Stimulated activated CD4-positive, alpha-beta T cell treated with anti-CD3 and anti-CD28 coated beads, Interleukin-1b, Interleukin-23, amount 100 ng/mL, for 4 hours (primary cell): Measurements from ENCODE around the gene SHISAL1.

Source experiments
- DNase-seq, 2 donors: peaks; one replicate each; pipeline ENCODE4 v3.0.0-alpha.2; 2020; ENCODE audit warnings: low read depth in 2 of 2

The SHISAL1 gene

DNA sequence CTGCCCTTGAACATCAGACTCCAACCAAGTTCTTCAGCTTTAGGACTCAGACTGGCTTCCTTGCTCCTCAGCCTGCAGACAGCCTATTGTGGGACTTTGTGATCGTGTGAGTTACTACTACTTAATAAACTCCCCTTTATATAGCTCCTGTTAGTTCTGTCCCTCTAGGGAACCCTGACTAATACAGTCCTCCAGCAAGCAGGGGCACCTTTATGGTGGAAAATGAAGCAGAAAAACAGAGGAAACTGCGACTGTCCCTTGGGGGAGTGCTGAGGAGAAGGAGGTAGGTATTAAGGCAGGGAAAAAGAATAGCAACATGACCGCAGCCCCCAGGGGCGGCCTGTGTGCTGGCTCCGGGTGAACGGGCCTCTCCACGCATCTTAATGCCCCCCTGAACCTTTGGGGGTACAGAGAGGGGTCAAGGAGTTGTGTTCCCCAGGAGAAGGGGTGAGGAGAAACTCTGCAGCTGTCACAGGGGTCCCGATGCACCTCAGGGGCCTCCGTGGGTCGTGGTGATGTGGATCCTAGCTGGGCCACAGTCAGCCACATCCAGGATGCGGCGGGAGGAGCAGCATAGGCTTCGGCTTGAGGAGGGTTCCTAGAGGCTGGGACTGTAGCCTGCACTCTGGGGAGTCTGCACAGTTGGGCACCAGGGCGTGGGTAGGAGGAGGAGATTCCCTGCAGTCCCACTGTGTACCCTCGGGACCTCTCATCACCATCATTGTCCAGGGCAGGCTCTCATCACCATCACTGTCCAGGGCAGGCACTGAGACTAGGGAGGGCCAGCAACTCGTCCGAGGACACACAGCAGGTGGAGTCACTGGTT is 34.3 kb downstream of the SHISAL1 start:
- DNase-seq: no peak

DNA sequence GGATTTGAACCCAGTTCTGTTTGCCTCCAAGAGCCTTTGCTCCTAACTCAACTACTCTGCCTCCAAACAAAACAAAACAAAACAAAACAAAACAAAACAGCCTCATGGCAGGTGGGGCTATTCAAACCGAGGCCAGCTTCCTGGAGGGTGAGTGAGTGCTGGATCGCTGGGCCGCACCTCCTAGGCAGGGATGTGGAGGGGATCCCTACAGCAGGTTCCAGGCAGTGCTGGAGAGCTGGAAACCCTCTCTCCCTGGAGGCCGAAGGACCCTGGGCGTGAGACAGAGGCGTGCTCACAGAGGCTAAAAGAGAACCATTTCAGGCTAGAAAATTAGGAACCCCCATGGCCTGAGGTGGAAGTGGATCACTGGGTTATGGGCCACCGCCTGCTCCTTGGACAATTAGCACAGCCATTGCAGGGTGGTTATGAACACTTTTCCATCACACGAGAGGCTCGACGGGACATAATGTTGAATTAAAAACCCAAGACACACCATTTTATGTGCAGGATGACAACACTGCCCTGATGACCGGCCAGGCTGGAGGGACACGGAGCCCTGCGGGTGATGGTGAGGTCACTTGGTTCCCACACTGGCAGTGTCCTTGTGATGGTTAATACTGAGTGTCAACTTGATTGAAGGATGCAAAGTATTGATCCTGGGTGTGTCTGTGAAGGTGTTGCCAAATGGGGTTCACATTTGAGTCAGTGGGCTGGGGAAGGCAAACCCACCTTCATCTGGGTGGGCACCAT is 35.2 kb downstream of the SHISAL1 start:
- no peak for DNase-seq

- no peak for DNase-seq
These were observed 35.9 kb downstream of the SHISAL1 start for GRCh38 chr22:44276706-44277356.

GRCh38 chr22:44276041-44276440 is 36.7 kb downstream of the SHISAL1 start:
- DNase-seq: no peak

DNA sequence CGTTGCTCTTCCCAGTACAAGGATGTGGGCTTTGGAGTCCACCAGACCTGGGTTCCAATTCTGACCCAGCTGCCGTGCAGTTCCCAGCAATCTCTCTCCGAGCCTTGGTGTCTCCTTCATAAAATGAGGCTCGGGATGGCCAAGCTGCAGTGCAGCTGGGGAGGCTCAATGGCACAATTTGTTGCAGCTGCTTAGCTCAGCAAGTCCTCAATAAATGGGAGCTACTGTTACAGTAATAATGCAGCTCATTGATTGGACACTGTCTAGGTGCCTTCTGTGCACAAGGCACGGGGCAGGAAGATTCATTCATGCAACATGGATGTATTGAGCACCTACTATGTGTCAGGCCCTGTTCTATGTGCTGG is 37.1 kb downstream of the SHISAL1 start:
- no peak for DNase-seq

GRCh38 chr22:44274918-44275630 is 37.7 kb downstream of the SHISAL1 start:
- no peak for DNase-seq

DNA sequence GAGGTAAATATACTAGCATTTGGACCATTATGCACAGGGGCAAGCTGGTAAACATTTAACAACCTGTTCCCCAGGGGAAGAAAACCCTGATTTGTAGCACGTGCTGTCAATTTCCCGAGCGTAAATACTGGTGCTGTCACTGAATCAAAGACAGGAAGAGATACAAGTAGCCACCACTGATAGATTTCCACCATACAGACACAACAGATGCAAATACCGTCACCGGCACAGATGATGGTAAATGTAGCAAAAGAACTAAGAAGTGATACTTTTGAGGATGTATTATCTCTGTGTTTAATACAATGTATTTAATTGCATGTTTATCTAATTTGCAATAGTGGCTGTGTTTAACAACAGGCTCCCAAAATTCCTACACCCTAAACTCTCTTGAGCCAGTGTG is 39.6 kb downstream of the SHISAL1 start:
- no peak for DNase-seq

DNA sequence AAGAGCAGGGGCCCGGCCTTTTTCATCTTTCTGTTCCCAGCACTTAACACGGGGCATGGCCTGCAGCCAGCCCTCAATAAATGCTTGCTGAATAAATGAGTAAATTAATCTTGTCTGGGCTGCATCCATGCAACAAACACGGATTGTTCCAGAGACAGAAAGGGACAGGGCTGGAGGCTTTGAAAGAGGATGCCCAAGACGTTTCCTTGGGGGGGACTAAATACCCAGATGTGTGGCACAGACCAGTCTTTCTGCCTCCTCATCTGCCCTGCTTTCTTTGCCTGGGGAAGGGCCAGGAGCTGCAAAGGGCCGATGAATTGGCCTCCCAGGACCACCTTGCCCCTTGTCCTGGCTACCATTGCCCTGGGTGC is 40.4 kb downstream of the SHISAL1 start:
- no peak for DNase-seq

GRCh38 chr22:44271732-44272400 is 40.9 kb downstream of the SHISAL1 start:
- no peak for DNase-seq

GRCh38 chr22:44271010-44271500 is 41.7 kb downstream of the SHISAL1 start:
- DNase-seq: no peak

DNA sequence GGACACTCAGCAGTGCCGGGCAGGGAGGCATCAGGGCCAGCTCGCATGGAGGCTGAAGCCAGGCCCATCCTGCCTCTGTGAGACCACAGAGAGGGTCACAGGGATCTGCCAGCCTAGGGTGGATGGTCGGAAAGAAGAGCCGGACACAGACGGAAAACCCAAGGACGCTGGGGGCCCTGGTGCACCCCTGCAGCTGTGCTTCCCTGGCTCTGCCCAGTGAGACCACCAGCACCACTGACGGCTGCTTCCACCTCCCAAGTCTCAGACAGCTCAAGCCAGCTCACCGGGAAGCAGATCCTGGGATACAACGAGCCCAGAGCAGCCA is 42.2 kb downstream of the SHISAL1 start:
- no peak for DNase-seq

DNA sequence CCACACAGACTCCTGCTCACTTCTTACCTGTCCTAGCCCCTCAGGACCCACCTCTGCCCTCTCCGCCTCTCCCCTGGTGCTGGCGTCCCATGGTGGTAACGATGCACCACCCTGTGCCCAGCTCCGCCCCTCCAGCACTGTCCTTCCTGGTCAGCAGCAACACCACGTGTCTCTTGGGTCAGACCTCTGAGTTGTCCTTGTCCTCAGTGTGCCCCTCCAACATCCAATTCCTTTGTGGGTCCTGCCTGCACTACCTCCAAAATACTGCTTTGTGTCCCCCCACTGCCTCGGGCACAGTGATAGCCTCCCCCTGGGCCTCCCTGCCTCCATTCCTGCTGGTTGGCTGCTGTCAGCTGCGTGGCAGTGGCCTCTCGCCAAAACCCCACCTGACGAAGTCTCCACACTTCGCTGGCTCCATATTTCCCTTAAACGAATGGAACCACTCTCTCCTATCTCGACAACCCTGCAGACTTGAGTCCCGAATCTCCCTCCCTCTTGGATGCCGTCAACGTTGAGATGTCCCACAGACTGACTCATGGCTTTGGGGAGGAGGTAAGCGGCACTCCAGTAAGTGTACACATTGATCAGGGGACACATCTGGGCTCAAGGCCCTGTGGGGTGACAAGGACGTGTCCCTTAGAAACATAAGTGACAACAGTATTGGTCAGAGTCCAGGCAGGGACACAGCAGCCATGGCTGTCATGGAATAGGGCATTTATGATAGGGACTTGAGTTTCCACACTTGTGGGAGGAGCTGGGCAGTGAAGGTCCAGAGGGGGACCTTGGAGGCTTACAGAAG is 42.8 kb downstream of the SHISAL1 start:
- DNase-seq: no peak

DNA sequence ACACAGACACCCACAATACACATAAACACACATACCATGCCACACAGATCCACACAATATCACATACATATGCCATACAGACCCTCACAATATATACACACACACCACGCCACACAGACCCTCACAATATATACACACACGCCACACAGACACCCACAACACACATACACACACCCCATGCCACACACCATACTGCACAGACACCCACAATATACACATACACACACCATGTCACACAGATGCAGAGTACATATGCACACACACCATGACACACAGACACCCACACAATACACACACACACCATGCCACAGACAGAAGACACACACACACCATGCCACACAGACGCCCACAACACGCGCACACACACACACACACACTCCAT is 43.6 kb downstream of the SHISAL1 start:
- DNase-seq: no peak

- DNase-seq: no peak
These were observed 44.2 kb downstream of the SHISAL1 start for GRCh38 chr22:44268431-44269116.

- DNase-seq: no peak
These were observed 44.9 kb downstream of the SHISAL1 start for GRCh38 chr22:44267856-44268255.

DNA sequence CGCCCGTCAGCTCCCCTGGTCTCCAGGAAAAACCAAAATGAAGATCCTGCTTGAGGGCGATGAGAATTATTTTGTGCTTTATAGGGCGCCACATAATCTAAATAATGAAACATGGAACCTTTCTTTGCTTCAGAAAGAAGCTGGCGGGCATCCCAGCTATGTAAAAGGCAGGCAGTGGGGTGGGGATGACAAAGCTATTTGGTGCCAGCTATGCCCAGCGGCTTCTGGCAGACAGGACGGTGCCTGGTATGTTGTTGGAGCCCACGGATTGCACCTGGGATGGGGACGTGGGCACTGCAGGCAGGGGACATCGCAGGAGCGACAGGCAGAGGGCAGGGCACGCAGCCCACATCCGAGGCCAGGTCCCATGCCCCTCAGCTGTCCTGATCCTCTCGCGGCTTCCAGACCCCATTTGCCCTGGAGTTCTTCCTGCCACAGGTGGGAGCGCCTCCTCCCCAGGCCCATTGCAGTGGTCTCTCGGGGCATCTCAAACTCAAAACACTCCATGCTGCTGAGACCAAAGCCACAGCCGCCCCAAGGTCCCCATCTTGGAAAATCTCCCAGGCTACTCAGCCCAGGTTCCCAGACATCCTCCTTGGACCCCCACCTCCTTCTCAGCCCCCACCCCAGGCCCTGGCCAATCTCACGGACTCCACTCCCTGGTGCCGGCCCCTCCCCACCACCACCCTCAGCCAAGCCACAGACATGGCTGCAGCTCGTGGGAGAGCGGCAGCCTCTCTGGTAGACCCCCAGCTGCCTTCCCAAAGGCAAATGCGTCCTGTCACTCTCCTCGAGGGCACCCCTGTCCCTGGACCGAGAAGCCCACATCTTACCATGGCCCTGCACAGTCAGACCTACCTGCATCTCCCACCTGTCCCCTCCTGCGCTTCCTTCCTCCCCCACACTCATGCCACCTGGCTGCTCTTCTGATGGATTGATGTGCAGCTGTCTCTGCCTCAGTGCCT is 45.7 kb downstream of the SHISAL1 start:
- DNase-seq: no peak

DNA sequence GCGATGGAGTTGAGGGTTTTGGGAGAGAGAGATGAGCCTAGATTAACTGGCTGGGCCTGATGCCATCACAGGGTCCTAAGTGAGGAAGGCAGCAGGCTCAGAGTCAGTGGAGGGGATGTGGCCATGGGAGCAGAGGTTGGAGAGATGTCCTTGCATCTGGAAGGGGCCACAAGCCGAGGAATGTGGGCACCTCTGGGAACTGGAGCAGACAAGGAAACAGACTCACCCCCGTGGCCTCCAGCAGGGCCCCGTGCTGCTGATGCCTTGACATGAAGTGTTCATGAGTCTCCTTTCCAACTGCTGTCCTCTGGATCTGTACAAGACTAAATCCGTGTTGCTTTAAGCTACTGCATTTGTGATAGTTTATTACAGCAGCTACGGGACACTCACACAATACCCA is 49.2 kb downstream of the SHISAL1 start:
- DNase-seq: no peak

- DNase-seq: no peak
These were observed 50.7 kb downstream of the SHISAL1 start for GRCh38 chr22:44261861-44262595.
